Activated naive CD4-positive, alpha-beta T cell treated with anti-CD3 and anti-CD28 coated beads, Interleukin-2, amount 50 U/mL, for 24 hours (primary cell): ENCODE measurements around the gene CEMIP.

Experiments
- H3K27ac Mint-ChIP-seq: one replicate; pipeline ENCODE4 v1.8.0; 2021; ENCODE audit warnings: mild to moderate bottlenecking, mixed read lengths
- H3K27me3 Mint-ChIP-seq: one replicate; pipeline ENCODE4 v1.8.0; 2021; ENCODE audit warnings: mixed read lengths
- H3K36me3 Mint-ChIP-seq: one replicate; pipeline ENCODE4 v1.8.0; 2021; ENCODE audit warnings: mixed read lengths
- H3K4me1 Mint-ChIP-seq: one replicate; pipeline ENCODE4 v1.8.0; 2021; ENCODE audit warnings: mixed read lengths
- H3K4me3 Mint-ChIP-seq: one replicate; pipeline ENCODE4 v1.8.0; 2021; ENCODE audit warnings: mild to moderate bottlenecking, mixed read lengths
- H3K9me3 Mint-ChIP-seq: one replicate; pipeline ENCODE4 v1.8.0; 2021; ENCODE audit warnings: mixed read lengths

The CEMIP gene

GRCh38 chr15:80789296-80789695 is 10.1 kb downstream of the CEMIP start:
- Mint-ChIP-seq H3K4me1 (no peaks in the 10 kb centered on the region), H3K4me3 (no peak overlapping the region)

GRCh38 chr15:80789796-80790195 is 10.6 kb downstream of the CEMIP start:
- no peak overlapping the region for H3K27ac Mint-ChIP-seq
- no peaks in the 10 kb centered on the region for H3K4me1 Mint-ChIP-seq
- H3K9me3 Mint-ChIP-seq, result no peaks in the 10 kb centered on the region
- H3K27me3 Mint-ChIP-seq, result peaks cover 9% of the 10 kb centered on the region
- H3K36me3 Mint-ChIP-seq, result no peaks in the 10 kb centered on the region
- H3K4me3 Mint-ChIP-seq, result no peak overlapping the region

More at GRCh38 chr15:80789296-80789695, 10.1 kb downstream of the CEMIP start:
- H3K27ac Mint-ChIP-seq, result no peak overlapping the region
- no peaks in the 10 kb centered on the region for H3K9me3 Mint-ChIP-seq
- no peaks in the 10 kb centered on the region for H3K36me3 Mint-ChIP-seq
- H3K27me3 Mint-ChIP-seq, result peaks cover 7% of the 10 kb centered on the region

- no peaks in the 10 kb centered on the region for H3K4me1 Mint-ChIP-seq
- H3K27me3 Mint-ChIP-seq, result peaks cover 10% of the 10 kb centered on the region
- no peak overlapping the region for H3K4me3 Mint-ChIP-seq
- H3K36me3 Mint-ChIP-seq, result no peaks in the 10 kb centered on the region
- H3K9me3 Mint-ChIP-seq, result no peaks in the 10 kb centered on the region
- no peak overlapping the region for H3K27ac Mint-ChIP-seq
Measured at GRCh38 chr15:80790236-80790635, 11.1 kb downstream of the CEMIP start.

- H3K4me3 Mint-ChIP-seq, result no peak overlapping the region
- H3K9me3 Mint-ChIP-seq, result no peaks in the 10 kb centered on the region
- H3K4me1 Mint-ChIP-seq, result no peaks in the 10 kb centered on the region
- H3K36me3 Mint-ChIP-seq, result no peaks in the 10 kb centered on the region
- peaks cover 10% of the 10 kb centered on the region for H3K27me3 Mint-ChIP-seq
- no peak overlapping the region for H3K27ac Mint-ChIP-seq
Measured at GRCh38 chr15:80791004-80791403, 11.8 kb downstream of the CEMIP start.

- Mint-ChIP-seq H3K9me3 (no peaks in the 10 kb centered on the region), H3K4me3 (no peak overlapping the region), H3K4me1 (no peaks in the 10 kb centered on the region), H3K36me3 (no peaks in the 10 kb centered on the region), H3K27me3 (peaks cover 6% of the 10 kb centered on the region), H3K27ac (no peak overlapping the region)
Measured at GRCh38 chr15:80796407-80796806, 17.2 kb downstream of the CEMIP start.

GRCh38 chr15:80798911-80799310 is 19.7 kb downstream of the CEMIP start:
- H3K27ac Mint-ChIP-seq, result no peak overlapping the region
- no peaks in the 10 kb centered on the region for H3K9me3 Mint-ChIP-seq
- H3K4me3 Mint-ChIP-seq, result no peak overlapping the region
- H3K4me1 Mint-ChIP-seq, result peaks cover 8% of the 10 kb centered on the region
- H3K36me3 Mint-ChIP-seq, result no peaks in the 10 kb centered on the region
- H3K27me3 Mint-ChIP-seq, result peaks cover 6% of the 10 kb centered on the region

GRCh38 chr15:80800067-80800466 is 20.9 kb downstream of the CEMIP start:
- no peaks in the 10 kb centered on the region for H3K36me3 Mint-ChIP-seq

GRCh38 chr15:80801891-80802680 is 22.9 kb downstream of the CEMIP start:
- no peak overlapping the region for H3K4me3 Mint-ChIP-seq
- peaks cover 3% of the 10 kb centered on the region for H3K27me3 Mint-ChIP-seq
- no peaks in the 10 kb centered on the region for H3K9me3 Mint-ChIP-seq
- peaks cover 21% of the 10 kb centered on the region for H3K4me1 Mint-ChIP-seq
- H3K36me3 Mint-ChIP-seq, result no peaks in the 10 kb centered on the region
- H3K27ac Mint-ChIP-seq, result no peak overlapping the region

More at GRCh38 chr15:80800067-80800466, 20.9 kb downstream of the CEMIP start:
- Mint-ChIP-seq H3K27ac (no peak overlapping the region), H3K4me1 (peaks cover 19% of the 10 kb centered on the region), H3K4me3 (no peak overlapping the region), H3K27me3 (peaks cover 3% of the 10 kb centered on the region), H3K9me3 (no peaks in the 10 kb centered on the region)

GRCh38 chr15:80803580-80804525 is 24.7 kb downstream of the CEMIP start:
- H3K27ac Mint-ChIP-seq, result peak overlapping the region; percentile 56
- H3K36me3 Mint-ChIP-seq, result no peaks in the 10 kb centered on the region
- peaks cover 21% of the 10 kb centered on the region for H3K4me1 Mint-ChIP-seq
- H3K27me3 Mint-ChIP-seq, result peaks cover 3% of the 10 kb centered on the region
- H3K4me3 Mint-ChIP-seq, result no peak overlapping the region
- no peaks in the 10 kb centered on the region for H3K9me3 Mint-ChIP-seq

GRCh38 chr15:80804970-80805495 is 25.9 kb downstream of the CEMIP start:
- Mint-ChIP-seq H3K4me1 (peaks cover 21% of the 10 kb centered on the region), H3K36me3 (no peaks in the 10 kb centered on the region), H3K9me3 (no peaks in the 10 kb centered on the region), H3K27me3 (peaks cover 3% of the 10 kb centered on the region), H3K27ac (no peak overlapping the region), H3K4me3 (peak overlapping the region; percentile 12)

GRCh38 chr15:80811781-80812315 is 32.7 kb downstream of the CEMIP start:
- H3K9me3 Mint-ChIP-seq, result no peaks in the 10 kb centered on the region
- H3K36me3 Mint-ChIP-seq, result no peaks in the 10 kb centered on the region
- H3K4me3 Mint-ChIP-seq, result no peak overlapping the region

GRCh38 chr15:80815106-80815505 is 35.9 kb downstream of the CEMIP start:
- no peaks in the 10 kb centered on the region for H3K36me3 Mint-ChIP-seq

More at GRCh38 chr15:80811781-80812315, 32.7 kb downstream of the CEMIP start:
- peaks cover 6% of the 10 kb centered on the region for H3K27me3 Mint-ChIP-seq
- no peaks in the 10 kb centered on the region for H3K4me1 Mint-ChIP-seq
- no peak overlapping the region for H3K27ac Mint-ChIP-seq

GRCh38 chr15:80816049-80816653 is 37.0 kb downstream of the CEMIP start:
- peaks cover 23% of the 10 kb centered on the region for H3K27me3 Mint-ChIP-seq
- H3K4me1 Mint-ChIP-seq, result no peaks in the 10 kb centered on the region
- no peak overlapping the region for H3K27ac Mint-ChIP-seq
- H3K4me3 Mint-ChIP-seq, result no peak overlapping the region
- H3K9me3 Mint-ChIP-seq, result no peaks in the 10 kb centered on the region
- no peaks in the 10 kb centered on the region for H3K36me3 Mint-ChIP-seq

More at GRCh38 chr15:80815106-80815505, 35.9 kb downstream of the CEMIP start:
- H3K4me3 Mint-ChIP-seq, result no peak overlapping the region
- H3K4me1 Mint-ChIP-seq, result no peaks in the 10 kb centered on the region
- no peak overlapping the region for H3K27ac Mint-ChIP-seq
- peaks cover 23% of the 10 kb centered on the region for H3K27me3 Mint-ChIP-seq
- no peaks in the 10 kb centered on the region for H3K9me3 Mint-ChIP-seq

- Mint-ChIP-seq H3K4me1 (no peaks in the 10 kb centered on the region), H3K9me3 (no peaks in the 10 kb centered on the region), H3K4me3 (no peak overlapping the region), H3K36me3 (no peaks in the 10 kb centered on the region), H3K27me3 (peaks cover 23% of the 10 kb centered on the region), H3K27ac (no peak overlapping the region)
Measured at GRCh38 chr15:80816936-80817335, 37.8 kb downstream of the CEMIP start.

GRCh38 chr15:80817901-80818300 is 38.7 kb downstream of the CEMIP start:
- Mint-ChIP-seq H3K4me1 (no peaks in the 10 kb centered on the region), H3K27ac (no peak overlapping the region), H3K36me3 (no peaks in the 10 kb centered on the region), H3K27me3 (peaks cover 23% of the 10 kb centered on the region), H3K4me3 (no peak overlapping the region), H3K9me3 (no peaks in the 10 kb centered on the region)
